Measurements from ENCODE around the gene PSMA8.

DNA sequence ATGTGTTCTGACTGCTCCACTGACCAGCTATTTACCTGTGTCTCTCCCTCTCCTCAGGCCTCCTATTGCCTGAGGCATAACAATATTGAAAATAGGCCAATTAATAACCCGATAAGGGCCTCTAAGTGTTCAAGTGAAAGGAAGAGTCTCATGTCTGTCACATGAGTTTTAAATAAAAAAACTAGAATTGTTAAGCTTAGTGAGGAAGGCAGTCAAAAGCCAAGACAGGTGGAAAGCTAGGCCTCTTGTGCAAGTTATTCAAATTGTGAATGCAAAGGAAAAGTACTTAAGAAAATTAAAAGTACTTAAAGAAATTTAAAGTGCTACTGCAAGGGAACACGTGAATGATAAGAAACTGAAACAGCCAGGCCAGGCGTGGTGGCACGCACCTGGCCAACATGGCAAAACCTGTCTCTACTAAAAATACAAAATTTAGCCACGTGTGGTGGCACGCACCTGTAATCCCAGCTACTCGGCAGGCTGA, 47.7 kb downstream of the PSMA8 start:
- TF ChIP-seq, protein P1, sequence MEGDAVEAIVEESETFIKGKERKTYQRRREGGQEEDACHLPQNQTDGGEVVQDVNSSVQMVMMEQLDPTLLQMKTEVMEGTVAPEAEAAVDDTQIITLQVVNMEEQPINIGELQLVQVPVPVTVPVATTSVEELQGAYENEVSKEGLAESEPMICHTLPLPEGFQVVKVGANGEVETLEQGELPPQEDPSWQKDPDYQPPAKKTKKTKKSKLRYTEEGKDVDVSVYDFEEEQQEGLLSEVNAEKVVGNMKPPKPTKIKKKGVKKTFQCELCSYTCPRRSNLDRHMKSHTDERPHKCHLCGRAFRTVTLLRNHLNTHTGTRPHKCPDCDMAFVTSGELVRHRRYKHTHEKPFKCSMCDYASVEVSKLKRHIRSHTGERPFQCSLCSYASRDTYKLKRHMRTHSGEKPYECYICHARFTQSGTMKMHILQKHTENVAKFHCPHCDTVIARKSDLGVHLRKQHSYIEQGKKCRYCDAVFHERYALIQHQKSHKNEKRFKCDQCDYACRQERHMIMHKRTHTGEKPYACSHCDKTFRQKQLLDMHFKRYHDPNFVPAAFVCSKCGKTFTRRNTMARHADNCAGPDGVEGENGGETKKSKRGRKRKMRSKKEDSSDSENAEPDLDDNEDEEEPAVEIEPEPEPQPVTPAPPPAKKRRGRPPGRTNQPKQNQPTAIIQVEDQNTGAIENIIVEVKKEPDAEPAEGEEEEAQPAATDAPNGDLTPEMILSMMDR (conservative IDR thresholded peaks at IDR 0.05 in 1 of 2, IDR thresholded peaks at IDR 0.05 in 1 of 2; ENCODE audit: extremely low read depth in 1 of 2, insufficient read depth in 1 of 2, low read depth in 1 of 2, low read length in 2 of 2), result no peak
- TF ChIP-seq EZH2 (IDR thresholded peaks at IDR 0.05; ENCODE audit: borderline replicate concordance, low read length), result no peak
